OCI-LY1 (cell line): ENCODE measurements around the gene FOXF1.

Source experiments
- H2AFZ ChIP-seq: fragments of 200-600 bp; sonication (generic), shearing (Covaris generic); 2 replicates; pipeline ENCODE4 v1.6.0; 2014; ENCODE audit warnings: antibody characterized with exemption, mild to moderate bottlenecking, low read length
- H3F3A ChIP-seq: fragments of 200-600 bp; sonication (generic), shearing (Covaris generic); 2 replicates; pipeline ENCODE4 v1.6.0; 2014; ENCODE audit warnings: mild to moderate bottlenecking, antibody characterized with exemption, low read length, moderate library complexity; ENCODE audit not compliant: insufficient read depth
- H3K27ac ChIP-seq: fragments of 200-600 bp; sonication (generic); 2 replicates; pipeline ENCODE4 v1.5.1; 2014; ENCODE audit warnings: low read length, mixed run types, mild to moderate bottlenecking, low read depth; ENCODE audit not compliant: poor library complexity, severe bottlenecking
- H3K27me3 ChIP-seq: fragments of 200-600 bp; sonication (generic); 2 replicates; pipeline ENCODE4 v1.6.0; 2014; ENCODE audit warnings: antibody characterized with exemption, mild to moderate bottlenecking, low read length, moderate library complexity; ENCODE audit not compliant: insufficient read depth
- H3K36me3 ChIP-seq: fragments of 200-600 bp; sonication (generic); 2 replicates; pipeline ENCODE4 v1.6.1; 2014; ENCODE audit warnings: mild to moderate bottlenecking, antibody characterized with exemption, low read length, moderate library complexity, mixed read lengths; ENCODE audit not compliant: insufficient read depth
- H3K4me1 ChIP-seq: fragments of 200-600 bp; sonication (generic); 2 replicates; pipeline ENCODE4 v1.5.1; 2014; ENCODE audit warnings: mild to moderate bottlenecking, low read length, moderate library complexity; ENCODE audit not compliant: insufficient read depth, severe bottlenecking
- H3K4me2 ChIP-seq: fragments of 200-600 bp; sonication (generic), shearing (Covaris generic); 2 replicates; pipeline ENCODE4 v1.6.1; 2014; ENCODE audit warnings: low read length
- H3K4me3 ChIP-seq: fragments of 200-600 bp; sonication (generic); 2 replicates; pipeline ENCODE4 v1.5.1; 2014; ENCODE audit warnings: low read length, low read depth, mild to moderate bottlenecking, mixed read lengths; ENCODE audit not compliant: poor library complexity, severe bottlenecking
- H3K79me2 ChIP-seq: fragments of 200-600 bp; shearing (Covaris generic); 2 replicates; pipeline ENCODE4 v1.6.1; 2016; ENCODE audit warnings: mixed run types, low read length, mixed read lengths; ENCODE audit not compliant: insufficient read depth
- H3K9ac ChIP-seq: fragments of 200-600 bp; sonication (generic), shearing (Covaris generic); 2 replicates; pipeline ENCODE4 v1.6.1; 2014; ENCODE audit warnings: mild to moderate bottlenecking, low read length, mixed read lengths
- H3K9me2 ChIP-seq: fragments of 200-600 bp; sonication (generic), shearing (Covaris generic); 2 replicates; pipeline ENCODE4 v1.6.1; 2014; ENCODE audit warnings: low read depth, mild to moderate bottlenecking, low read length, mixed read lengths
- H3K9me3 ChIP-seq: fragments of 200-600 bp; shearing (Covaris generic); 2 replicates; pipeline ENCODE4 v1.6.1; 2014; ENCODE audit warnings: low read length, mixed read lengths
- H4K20me1 ChIP-seq: fragments of 200-600 bp; sonication (generic), shearing (Covaris generic); 2 replicates; pipeline ENCODE4 v1.6.0; 2016; ENCODE audit warnings: mild to moderate bottlenecking, low read length; ENCODE audit not compliant: insufficient read depth
- EZH2 ChIP-seq: fragments of 200-600 bp; sonication (generic), shearing (Covaris generic); IDR thresholded peaks from 2 replicates; pipeline ENCODE4 v1.8.0; 2017; ENCODE audit warnings: borderline replicate concordance, mixed run types, mild to moderate bottlenecking, antibody characterized with exemption, low read length, moderate library complexity, mixed read lengths
- TF ChIP-seq, protein P1 (sequence below): fragments of 200-600 bp; sonication (generic), shearing (Covaris generic); IDR thresholded peaks from 2 replicates; pipeline ENCODE4 v1.5.1; 2017; ENCODE audit warnings: mild to moderate bottlenecking, antibody characterized with exemption, low read length, moderate library complexity, mixed read lengths

The FOXF1 gene

DNA sequence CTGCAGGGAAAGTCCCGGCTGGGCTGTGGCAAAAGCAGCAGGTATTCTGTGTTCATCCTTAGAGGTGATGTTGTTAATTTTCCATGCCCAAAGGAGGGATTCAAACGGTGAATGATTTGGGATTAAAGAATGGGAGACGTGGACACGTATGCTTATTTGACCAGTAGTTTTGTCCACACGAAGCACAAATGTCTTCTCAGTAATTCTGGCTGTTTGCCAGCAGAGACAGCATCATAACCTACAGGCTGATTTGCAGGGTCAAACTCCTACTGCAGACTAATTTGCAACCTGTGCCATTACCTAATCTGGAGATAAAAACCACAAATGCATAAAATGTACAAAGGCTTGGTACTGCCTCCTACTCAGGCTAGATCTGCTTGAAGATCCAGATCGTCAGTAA is 30.6 kb downstream of the FOXF1 start:
- Histone ChIP-seq H3K9ac (peak overlapping the region; percentile 6; the same call in 1 of the 2 replicates), H3K4me1 (peaks cover 40% of the 10 kb centered on the region), H3K4me3 (no peak overlapping the region), H3K9me3 (no peaks in the 10 kb centered on the region), H3K36me3 (peaks cover 64% of the 10 kb centered on the region), H3K79me2 (no peaks in the 10 kb centered on the region), H3F3A (no peaks in the 10 kb centered on the region), H3K4me2 (peak overlapping the region; percentile 9; the same call in 1 of the 2 replicates), H3K9me2 (no peaks in the 10 kb centered on the region), H2AFZ (no peak overlapping the region), H4K20me1 (no peaks in the 10 kb centered on the region), H3K27ac (peak overlapping the region; percentile 82), H3K27me3 (no peaks in the 10 kb centered on the region)
- TF ChIP-seq, protein P1, sequence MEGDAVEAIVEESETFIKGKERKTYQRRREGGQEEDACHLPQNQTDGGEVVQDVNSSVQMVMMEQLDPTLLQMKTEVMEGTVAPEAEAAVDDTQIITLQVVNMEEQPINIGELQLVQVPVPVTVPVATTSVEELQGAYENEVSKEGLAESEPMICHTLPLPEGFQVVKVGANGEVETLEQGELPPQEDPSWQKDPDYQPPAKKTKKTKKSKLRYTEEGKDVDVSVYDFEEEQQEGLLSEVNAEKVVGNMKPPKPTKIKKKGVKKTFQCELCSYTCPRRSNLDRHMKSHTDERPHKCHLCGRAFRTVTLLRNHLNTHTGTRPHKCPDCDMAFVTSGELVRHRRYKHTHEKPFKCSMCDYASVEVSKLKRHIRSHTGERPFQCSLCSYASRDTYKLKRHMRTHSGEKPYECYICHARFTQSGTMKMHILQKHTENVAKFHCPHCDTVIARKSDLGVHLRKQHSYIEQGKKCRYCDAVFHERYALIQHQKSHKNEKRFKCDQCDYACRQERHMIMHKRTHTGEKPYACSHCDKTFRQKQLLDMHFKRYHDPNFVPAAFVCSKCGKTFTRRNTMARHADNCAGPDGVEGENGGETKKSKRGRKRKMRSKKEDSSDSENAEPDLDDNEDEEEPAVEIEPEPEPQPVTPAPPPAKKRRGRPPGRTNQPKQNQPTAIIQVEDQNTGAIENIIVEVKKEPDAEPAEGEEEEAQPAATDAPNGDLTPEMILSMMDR, result no peak
- TF ChIP-seq EZH2, result no peak

DNA sequence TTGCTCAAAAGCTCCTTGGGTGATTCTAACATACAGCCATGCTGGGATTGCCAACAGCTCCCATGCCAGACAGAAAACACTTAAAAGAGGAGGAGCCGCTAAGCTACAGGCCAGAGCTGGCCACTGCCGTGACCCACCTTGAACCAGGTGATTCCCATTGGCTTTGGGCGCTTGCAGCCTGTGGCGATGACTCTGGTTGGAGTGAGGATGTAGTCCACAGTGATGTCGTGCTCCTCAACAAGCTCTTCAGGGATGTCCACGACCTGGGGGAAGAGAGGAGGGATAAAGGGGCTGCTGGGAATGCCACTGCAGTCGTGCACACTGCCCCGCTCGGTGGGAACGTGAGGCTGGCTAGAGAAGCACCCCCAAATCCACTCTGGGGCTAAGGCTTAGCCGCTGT is 31.2 kb downstream of the FOXF1 start:
- H3K27ac ChIP-seq, result peak overlapping the region; percentile 82
- H3K79me2 ChIP-seq, result no peaks in the 10 kb centered on the region
- no peak overlapping the region for H3K4me3 ChIP-seq
- no peaks in the 10 kb centered on the region for H3K27me3 ChIP-seq
- no peak overlapping the region for H2AFZ ChIP-seq
- H3K4me2 ChIP-seq, result no peak overlapping the region; the same call in 1 of the 2 replicates
- H3K4me1 ChIP-seq, result peaks cover 40% of the 10 kb centered on the region
- H3K36me3 ChIP-seq, result peaks cover 68% of the 10 kb centered on the region
- no peak for TF ChIP-seq EZH2
- TF ChIP-seq, protein P1, result no peak
- H4K20me1 ChIP-seq, result no peaks in the 10 kb centered on the region
- H3F3A ChIP-seq, result no peaks in the 10 kb centered on the region
- H3K9ac ChIP-seq, result peak overlapping the region; percentile 6; the same call in 1 of the 2 replicates
- H3K9me2 ChIP-seq, result no peaks in the 10 kb centered on the region
- H3K9me3 ChIP-seq, result no peaks in the 10 kb centered on the region

DNA sequence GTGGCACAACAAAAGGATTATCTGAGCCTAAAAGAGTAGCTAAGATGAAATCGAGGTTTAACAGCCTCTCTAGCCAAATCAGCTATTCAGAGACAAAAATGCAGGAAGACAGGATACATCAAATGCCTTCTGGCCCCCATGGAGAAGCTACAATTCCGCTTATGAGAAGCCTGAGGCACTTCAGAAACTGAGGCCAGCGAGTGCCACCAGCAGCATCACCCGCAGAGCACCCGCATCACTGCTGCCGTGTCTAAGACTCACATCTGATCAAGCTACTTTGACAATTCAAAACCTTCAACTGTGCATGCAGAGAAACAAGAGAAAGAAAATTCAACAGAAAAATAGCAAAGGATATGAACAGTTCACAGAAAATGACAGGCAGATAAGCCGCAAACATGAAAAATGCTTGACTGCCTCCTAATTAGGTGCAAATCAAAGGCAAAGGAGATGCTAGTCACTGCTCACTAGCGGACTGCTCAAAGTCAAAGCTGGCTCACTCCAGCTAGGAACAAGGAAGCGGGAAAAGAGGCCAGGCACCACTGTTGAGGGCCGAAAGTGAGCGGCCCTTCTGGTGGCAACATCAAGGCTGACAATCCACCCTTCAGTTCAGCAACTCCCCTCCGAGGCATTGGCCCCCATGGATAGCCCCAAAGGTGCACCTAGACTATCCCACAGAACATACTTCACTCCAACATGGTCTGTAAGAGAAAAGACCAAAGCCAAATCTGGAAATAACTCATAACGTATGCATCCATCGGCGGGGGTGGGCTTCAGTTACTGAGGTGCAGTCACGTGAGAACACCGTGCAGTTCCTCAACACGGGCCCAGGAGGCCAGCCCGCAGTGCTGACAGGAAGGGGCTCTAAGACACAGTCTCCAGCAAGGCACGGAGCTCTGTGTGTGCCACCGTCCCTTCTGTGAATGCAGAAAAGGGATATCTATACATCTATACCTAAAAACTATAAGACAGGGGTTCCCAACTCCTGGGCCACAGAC is 32.7 kb downstream of the FOXF1 start:
- Histone ChIP-seq H3K4me2 (no peak overlapping the region), H3K4me1 (peaks cover 40% of the 10 kb centered on the region), H3K79me2 (no peaks in the 10 kb centered on the region), H3K9ac (no peak overlapping the region; the same call in 1 of the 2 replicates), H4K20me1 (no peaks in the 10 kb centered on the region), H2AFZ (no peak overlapping the region), H3F3A (no peaks in the 10 kb centered on the region), H3K36me3 (peaks cover 70% of the 10 kb centered on the region), H3K9me2 (no peaks in the 10 kb centered on the region), H3K27me3 (no peaks in the 10 kb centered on the region), H3K27ac (peak overlapping the region; percentile 82), H3K9me3 (no peaks in the 10 kb centered on the region), H3K4me3 (no peak overlapping the region)
- TF ChIP-seq, protein P1, result no peak
- TF ChIP-seq EZH2, result no peak
